ENCODE measurements around the gene STX16. TPM values are rescaled to one million over a fixed set of nuclear protein-coding genes. Genes with fewer than 3 reads are reported as not detected.
"Not testable (repeated sequence)": the region's sequence is repeated elsewhere in the genome, so short reads cannot be mapped to it uniquely, and the experiment has no call there.

The STX16 gene
- total RNA-seq, 2 donors from 2014 or later = 153 to 154 TPM

DNA sequence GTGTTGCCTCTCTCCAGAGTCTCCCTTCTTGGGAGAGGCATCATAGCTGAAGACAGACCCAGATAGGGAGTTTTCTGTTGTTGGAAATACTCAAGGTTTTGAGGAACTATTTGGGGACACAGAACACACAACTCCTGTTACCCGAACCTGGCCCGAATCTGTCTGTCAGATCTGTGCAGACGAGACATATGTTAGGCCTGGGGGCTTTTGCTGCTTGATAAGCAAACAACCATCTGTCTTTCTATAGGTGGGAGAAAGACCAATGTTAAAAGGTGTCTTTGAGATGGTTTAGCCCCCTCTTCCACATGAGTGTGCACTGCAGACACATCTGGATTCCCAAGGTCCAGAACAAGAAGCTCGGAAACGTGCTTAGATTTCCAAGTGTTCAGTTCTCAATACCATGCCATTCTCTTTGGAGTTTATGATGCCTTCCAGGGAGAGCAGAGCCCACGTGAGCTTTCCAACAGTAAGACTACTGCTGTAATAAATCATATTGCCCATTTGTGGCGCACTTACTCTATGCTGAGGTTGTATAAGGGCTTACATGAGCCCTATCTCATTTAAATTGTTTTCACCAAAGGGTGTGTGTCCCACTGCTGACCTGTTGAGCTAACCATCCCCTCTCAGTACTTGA lies 3.8 kb upstream of the STX16 start:
- peaks cover 16% of the 10 kb centered on the region for H3K4me1 Mint-ChIP-seq (ENCODE audit: low read depth)
- no peak overlapping the region for H3K27ac Mint-ChIP-seq
- no peaks in the 10 kb centered on the region for H3K9me3 Mint-ChIP-seq
- DNase-seq (no peak), ATAC-seq (replicated peaks in 1 of 2) (no peak)
- peaks cover 9 to 12% of the 10 kb centered on the region in 2 donors for H3K36me3 Mint-ChIP-seq (ENCODE audit: insufficient read depth in 2 of 2)
- H3K4me3 Mint-ChIP-seq = no peak overlapping the region
- no peaks in the 10 kb centered on the region for H3K27me3 Mint-ChIP-seq (ENCODE audit: low read depth)

DNA sequence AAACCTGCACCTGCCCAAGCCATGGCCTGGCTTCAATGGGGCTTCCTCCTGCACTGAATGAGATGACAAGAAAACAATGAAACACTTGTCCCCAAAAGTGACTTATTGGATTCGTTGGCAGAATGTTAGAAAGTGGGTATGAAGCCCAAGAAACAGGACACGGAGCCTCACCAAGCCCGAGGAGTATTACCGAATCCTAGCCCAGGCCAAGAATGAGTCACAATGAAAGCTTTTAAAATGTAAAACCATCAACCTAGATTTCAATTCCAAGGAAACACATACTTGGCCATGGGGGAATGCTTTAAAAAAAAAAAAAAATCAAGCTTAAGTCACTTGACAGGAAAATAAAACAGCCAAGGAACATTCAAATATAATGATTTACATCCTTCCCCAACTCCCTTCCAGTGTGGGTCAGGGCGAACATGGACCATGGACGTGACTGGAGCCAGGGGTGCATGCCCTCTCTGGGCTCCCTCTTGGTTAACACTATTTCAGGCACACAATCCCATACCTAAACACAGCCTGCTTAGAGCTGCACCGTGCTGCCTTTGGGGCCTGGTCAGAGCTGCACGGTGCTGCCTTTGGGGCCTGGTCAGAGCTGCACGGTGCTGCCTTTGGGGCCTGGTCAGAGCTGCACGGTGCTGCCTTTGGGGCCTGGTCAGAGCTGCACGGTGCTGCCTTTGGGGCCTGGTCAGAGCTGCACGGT lies 3.1 kb upstream of the STX16 start:
- no peak for ATAC-seq (replicated peaks in 1 of 2)
- Mint-ChIP-seq H3K27ac (no peak overlapping the region), H3K9me3 (no peaks in the 10 kb centered on the region), H3K36me3 (ENCODE audit: insufficient read depth in 2 of 2) (peaks cover 12 to 14% of the 10 kb centered on the region in 2 donors), H3K4me3 (no peak overlapping the region), H3K4me1 (ENCODE audit: low read depth) (peaks cover 16% of the 10 kb centered on the region), H3K27me3 (ENCODE audit: low read depth) (no peaks in the 10 kb centered on the region)
- DNase-seq = no peak

DNA sequence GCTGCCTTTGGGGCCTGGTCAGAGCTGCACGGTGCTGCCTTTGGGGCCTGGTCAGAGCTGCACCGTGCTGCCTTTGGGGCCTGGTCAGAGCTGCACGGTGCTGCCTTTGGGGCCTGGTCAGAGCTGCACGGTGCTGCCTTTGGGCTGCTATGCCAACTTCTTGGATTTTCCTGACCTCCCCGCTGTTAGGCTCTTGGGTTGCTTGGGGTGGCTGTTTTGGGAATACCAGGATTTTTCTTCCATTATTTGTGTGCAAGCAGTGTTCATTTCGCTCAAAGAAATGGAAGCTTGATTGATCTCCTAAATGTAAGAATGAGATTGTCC lies 2.6 kb upstream of the STX16 start:
- not testable (repeated sequence) for ATAC-seq (replicated peaks in 1 of 2); DNase-seq; H3K9me3 Mint-ChIP-seq; H3K27me3 Mint-ChIP-seq (ENCODE audit: low read depth); H3K27ac Mint-ChIP-seq
- Mint-ChIP-seq H3K4me3 (peak overlapping the region; percentile 77 to 81), H3K36me3 (ENCODE audit: insufficient read depth in 2 of 2) (peaks cover 13 to 17% of the 10 kb centered on the region in 2 donors), H3K4me1 (ENCODE audit: low read depth) (peaks cover 21% of the 10 kb centered on the region)

DNA sequence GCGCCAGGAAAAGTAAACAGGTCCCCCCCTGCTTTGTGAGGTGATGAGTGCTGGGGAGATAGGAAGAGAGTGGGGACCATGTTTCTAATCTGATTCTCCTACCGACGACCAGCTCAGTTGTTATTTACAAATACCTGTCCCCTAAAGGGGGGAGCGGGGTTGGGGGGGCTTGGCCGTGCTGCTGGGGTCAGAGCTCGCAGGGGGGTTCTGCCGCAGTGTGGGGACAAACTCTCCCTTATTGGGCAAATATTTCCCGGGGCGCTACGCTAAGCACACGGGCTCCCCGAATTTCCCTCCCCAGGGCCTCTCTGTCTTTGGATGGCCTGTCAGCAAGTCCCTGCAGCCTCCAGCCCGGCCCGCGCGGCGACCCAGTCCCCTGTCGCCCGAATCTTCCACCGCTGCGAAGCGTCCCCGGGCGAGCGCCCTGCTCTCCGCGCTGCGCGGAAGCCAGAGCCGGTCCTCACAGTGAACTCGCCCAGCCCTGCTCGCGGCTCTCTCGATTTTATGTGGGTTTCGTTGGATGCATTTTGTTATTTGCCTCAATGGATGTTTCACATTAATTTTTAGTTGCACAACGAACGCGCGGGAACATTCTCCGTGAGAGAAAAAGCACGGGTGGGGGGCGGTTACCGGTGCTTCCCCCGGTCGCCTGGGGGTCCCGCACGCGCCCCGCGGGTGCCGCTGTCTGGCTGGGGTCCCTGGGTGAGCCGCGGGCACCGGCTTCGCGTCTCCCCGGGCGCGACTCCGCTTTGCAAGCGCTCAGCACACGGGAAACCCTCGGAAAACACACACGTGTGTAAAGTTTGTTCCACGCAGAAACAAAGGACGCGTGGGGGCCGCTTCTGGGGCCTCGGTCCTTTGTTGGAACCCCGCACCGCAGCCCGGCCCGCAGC lies 1.5 kb upstream of the STX16 start:
- ATAC-seq (replicated peaks in 1 of 2) = no peak
- Mint-ChIP-seq H3K36me3 (ENCODE audit: insufficient read depth in 2 of 2) (peaks cover 13 to 17% of the 10 kb centered on the region in 2 donors), H3K9me3 (no peaks in the 10 kb centered on the region), H3K27ac (peak overlapping the region; percentile 95), H3K4me3 (peak overlapping the region; percentile 77 to 81), H3K4me1 (ENCODE audit: low read depth) (peaks cover 26% of the 10 kb centered on the region), H3K27me3 (ENCODE audit: low read depth) (no peaks in the 10 kb centered on the region)
- DNase-seq = peak; percentile 50 to 55

DNA sequence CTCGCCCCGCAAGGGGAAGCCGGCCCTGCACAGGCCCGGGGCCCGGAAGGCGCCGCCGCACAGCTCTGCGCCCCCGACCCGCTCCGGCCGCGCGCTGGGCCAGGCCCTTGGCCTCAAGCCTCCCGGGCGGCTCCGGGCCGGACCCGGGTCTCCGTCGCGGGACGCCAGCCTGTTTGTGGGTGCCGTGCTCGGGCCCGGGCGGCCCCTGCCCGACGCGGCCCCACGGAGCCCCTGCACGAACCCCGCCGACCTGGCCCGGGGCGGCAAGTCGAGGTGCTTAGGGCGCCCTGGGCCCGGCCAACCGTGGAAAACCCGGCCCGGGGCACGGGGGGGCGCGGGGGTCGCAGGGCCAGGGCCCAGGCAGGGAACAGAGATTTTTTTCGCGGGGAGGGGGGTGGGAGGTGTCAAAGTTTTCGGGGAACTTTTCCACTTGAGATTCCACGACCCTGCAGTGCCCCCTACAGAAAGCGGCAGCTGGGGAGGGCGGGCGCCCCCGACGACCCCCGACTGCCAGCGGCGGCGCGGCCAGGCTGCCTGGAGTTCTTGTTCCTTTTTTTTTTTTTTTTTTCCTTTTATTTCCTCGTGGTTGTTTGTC lies 805 bp upstream of the STX16 start:
- ATAC-seq (replicated peaks in 1 of 2) = peak; percentile 24 to 30

DNA sequence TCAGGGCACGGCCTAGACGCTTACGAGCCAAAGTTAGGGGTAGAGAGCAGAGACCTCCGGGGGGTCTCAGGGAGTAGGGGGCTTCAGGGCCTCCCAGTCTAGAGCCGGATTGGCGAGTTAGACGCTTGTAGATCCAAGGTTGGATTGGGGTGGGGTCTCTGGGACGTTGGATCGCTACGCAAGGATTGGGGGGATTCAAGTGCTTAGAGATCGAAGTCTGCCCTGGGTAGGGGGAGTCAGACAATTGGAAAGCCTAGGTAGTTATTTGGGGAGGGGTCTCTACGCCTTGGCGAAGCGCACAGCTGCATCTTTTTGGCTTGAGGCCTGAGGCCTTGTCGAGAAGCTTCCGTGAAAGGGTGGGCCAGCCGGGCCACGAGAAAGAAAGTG lies 469 bp downstream of the STX16 start:
- Mint-ChIP-seq H3K9me3 (no peaks in the 10 kb centered on the region), H3K4me1 (ENCODE audit: low read depth) (peaks cover 37% of the 10 kb centered on the region), H3K4me3 (peak overlapping the region; percentile 90 to 96), H3K27ac (peak overlapping the region; percentile 99), H3K36me3 (ENCODE audit: insufficient read depth in 2 of 2) (peaks cover 13 to 19% of the 10 kb centered on the region in 2 donors), H3K27me3 (ENCODE audit: low read depth) (no peaks in the 10 kb centered on the region)
- no peak for DNase-seq
- no peak for ATAC-seq (replicated peaks in 1 of 2)

More for the DNA sequence above, 805 bp upstream of the STX16 start:
- peak; percentile 41 to 59 for DNase-seq
- peaks cover 13 to 17% of the 10 kb centered on the region in 2 donors for H3K36me3 Mint-ChIP-seq (ENCODE audit: insufficient read depth in 2 of 2)
- peak overlapping the region; percentile 99 for H3K27ac Mint-ChIP-seq
- H3K4me1 Mint-ChIP-seq (ENCODE audit: low read depth) = peaks cover 32% of the 10 kb centered on the region
- H3K4me3 Mint-ChIP-seq = peak overlapping the region; percentile 90 to 96
- H3K9me3 Mint-ChIP-seq = no peaks in the 10 kb centered on the region
- no peaks in the 10 kb centered on the region for H3K27me3 Mint-ChIP-seq (ENCODE audit: low read depth)

DNA sequence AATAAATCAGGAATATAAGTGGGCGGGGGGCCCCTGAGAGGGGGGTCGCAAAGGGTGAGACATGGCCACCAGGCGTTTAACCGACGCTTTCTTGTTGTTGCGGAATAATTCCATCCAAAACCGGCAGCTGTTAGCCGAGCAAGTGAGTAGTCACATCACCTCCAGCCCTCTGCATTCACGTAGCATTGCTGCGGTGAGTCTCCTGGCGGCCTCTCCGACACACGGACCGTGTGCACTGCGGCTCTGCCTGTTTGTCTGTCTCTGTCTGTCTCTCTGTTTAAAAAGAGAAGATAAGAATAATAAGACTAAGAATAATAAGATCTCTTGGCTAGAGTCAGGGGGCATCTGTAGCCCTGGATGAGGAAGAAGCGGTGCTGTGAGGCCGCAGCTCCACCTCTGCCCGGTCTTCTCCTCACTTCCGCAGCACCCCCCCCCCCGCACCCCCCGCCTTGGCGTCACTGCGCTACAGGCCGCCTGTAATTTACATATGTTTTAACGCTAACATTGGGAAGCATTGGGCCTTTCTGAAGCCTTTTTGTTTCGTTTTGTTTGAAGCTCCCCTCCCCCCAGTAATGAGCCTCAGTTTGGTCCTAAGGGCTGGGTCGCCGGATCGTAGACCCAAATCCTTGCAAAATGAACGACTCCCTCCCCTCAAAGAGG lies 993 bp downstream of the STX16 start:
- Mint-ChIP-seq H3K4me3 (peak overlapping the region; percentile 90 to 96), H3K27ac (peak overlapping the region; percentile 99), H3K9me3 (no peaks in the 10 kb centered on the region), H3K4me1 (ENCODE audit: low read depth) (peaks cover 42% of the 10 kb centered on the region), H3K27me3 (ENCODE audit: low read depth) (no peaks in the 10 kb centered on the region), H3K36me3 (ENCODE audit: insufficient read depth in 2 of 2) (peaks cover 13 to 19% of the 10 kb centered on the region in 2 donors)
- DNase-seq = peak; percentile 64 to 65
- peak; percentile 58 to 61 for ATAC-seq (replicated peaks in 1 of 2)

DNA sequence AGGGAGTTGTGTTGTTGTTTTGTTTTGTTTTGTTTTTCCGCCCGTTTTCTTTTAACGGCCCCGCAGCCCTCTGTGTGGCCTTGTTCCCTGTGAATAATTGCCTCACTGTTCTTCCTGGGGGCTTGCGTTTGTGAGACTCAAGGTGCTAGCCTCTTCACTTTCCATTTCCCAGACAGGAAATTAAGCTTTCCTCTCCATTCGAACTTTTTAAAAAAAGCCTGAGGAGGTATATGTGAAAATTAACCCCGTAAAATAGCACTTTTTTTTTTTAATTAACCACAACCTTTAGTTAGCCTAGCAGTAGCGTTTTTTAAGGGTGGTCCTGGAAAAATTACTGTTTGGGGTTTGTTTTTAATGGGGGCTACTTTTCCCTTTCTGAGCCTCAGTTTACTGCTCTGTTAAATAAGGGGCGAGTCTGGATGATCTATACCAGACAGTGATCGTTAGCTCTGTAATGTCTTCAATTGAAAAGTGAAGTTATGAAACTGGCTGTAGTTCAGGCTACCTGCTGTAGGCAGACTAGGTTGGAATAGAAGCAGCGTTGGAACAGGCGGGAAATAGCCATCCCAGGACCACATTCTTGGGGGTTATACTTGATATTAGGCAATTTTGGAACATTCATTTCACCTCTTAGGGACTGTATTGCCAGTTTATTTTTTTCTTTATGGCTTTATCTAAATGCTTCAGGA lies 1.7 kb downstream of the STX16 start:
- ATAC-seq (replicated peaks in 1 of 2) = peak in 1 of 2 donors; percentile 7
- H3K4me3 Mint-ChIP-seq = peak overlapping the region; percentile 90 to 96
- DNase-seq = no peak
- H3K4me1 Mint-ChIP-seq (ENCODE audit: low read depth) = peaks cover 49% of the 10 kb centered on the region
- peak overlapping the region; percentile 99 for H3K27ac Mint-ChIP-seq
- H3K36me3 Mint-ChIP-seq (ENCODE audit: insufficient read depth in 2 of 2) = peaks cover 13 to 19% of the 10 kb centered on the region in 2 donors
- no peaks in the 10 kb centered on the region for H3K27me3 Mint-ChIP-seq (ENCODE audit: low read depth)
- no peaks in the 10 kb centered on the region for H3K9me3 Mint-ChIP-seq

DNA sequence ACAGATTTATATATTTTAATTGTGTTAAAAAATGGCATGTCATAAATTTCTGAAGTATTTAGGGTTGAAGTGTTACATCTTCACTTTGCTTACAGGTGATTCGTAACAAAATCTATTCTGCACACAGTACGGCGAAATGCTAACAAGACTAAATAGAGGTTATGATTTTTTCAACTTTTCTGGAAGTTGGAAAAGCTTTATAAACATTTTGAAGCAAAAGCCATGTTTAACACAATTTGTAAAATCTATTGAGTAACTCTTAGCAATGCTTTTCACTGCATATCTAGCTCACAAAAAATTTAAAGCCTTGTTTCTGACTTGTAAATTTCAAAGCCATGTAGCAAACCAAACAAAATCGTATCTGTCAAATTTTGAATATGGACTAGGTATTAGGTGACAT lies 3.3 kb downstream of the STX16 start:
- Mint-ChIP-seq H3K36me3 (ENCODE audit: insufficient read depth in 2 of 2) (peaks cover 13 to 20% of the 10 kb centered on the region in 2 donors), H3K9me3 (no peaks in the 10 kb centered on the region), H3K27me3 (ENCODE audit: low read depth) (no peaks in the 10 kb centered on the region), H3K4me3 (peak overlapping the region; percentile 20 to 49), H3K4me1 (ENCODE audit: low read depth) (peaks cover 58% of the 10 kb centered on the region), H3K27ac (no peak overlapping the region)
- no peak for ATAC-seq (replicated peaks in 1 of 2)
- DNase-seq = no peak

DNA sequence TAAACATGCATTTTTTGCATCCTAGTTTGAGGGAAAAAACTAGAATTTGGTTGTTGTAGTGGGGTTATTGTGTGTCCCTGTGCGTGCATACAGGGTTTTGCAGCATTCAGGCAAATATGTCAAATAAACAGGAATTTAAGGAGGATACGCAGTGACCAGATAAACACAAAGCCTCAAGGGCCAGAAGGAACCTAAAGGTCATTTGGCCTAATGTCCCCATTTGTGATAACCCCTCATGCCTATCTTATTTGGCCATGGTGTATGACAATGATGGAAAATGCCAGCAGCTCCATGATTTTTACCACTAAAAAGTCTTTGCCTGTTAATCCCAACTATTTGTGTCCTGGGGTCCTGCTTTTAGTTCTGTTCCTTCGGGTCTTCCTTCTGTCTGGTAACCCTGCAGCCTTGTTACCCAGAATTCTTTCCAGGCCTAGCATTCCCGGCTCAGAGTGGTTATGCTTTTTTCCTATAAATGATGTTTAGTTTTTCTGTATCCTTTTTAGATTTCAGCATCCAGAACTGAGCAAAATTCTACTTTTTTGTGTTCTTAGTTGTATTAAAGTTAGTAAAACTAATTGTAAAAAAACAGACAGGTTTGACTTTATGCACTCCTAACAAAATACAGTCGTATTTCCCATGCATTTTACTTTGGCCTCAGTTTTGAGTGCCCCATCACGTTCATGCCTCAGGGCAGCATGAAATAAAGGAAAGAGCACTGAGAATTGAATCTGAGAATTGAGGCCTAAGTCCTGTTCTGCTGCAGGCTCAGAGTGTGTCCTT lies 4.4 kb downstream of the STX16 start:
- H3K27me3 Mint-ChIP-seq (ENCODE audit: low read depth) = no peaks in the 10 kb centered on the region

DNA sequence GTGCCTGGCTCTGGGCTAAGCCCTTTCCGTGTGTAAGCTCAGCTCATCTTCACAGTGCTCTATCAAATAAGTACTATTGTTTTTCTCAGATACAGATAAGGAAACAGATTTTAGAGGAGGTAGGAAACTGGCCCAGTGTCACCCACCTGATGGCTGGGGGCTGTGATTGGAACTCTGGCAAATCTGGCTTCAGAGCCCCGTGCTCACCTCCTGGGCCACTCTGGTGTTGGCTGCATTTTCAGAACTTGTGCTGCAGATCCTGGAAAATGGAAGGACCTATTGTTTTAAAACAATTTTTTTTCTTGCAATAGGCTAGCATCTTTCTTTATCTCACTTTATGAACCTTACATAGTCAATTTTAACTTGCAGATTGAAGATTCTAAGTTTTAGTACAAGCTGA lies 5.7 kb downstream of the STX16 start:
- Mint-ChIP-seq H3K36me3 (ENCODE audit: insufficient read depth in 2 of 2) (peaks cover 8 to 11% of the 10 kb centered on the region in 2 donors), H3K27me3 (ENCODE audit: low read depth) (no peaks in the 10 kb centered on the region), H3K4me1 (ENCODE audit: low read depth) (peaks cover 83% of the 10 kb centered on the region), H3K27ac (peak overlapping the region; percentile 59), H3K4me3 (peak overlapping the region; percentile 69 to 71), H3K9me3 (no peaks in the 10 kb centered on the region)
- ATAC-seq (replicated peaks in 1 of 2) (no peak), DNase-seq (no peak)

More for the DNA sequence above, 4.4 kb downstream of the STX16 start:
- no peaks in the 10 kb centered on the region for H3K9me3 Mint-ChIP-seq
- ATAC-seq (replicated peaks in 1 of 2) (no peak), DNase-seq (no peak)
- peaks cover 70% of the 10 kb centered on the region for H3K4me1 Mint-ChIP-seq (ENCODE audit: low read depth)
- H3K27ac Mint-ChIP-seq = peak overlapping the region; percentile 59
- peak overlapping the region; percentile 69 to 71 for H3K4me3 Mint-ChIP-seq
- H3K36me3 Mint-ChIP-seq (ENCODE audit: insufficient read depth in 2 of 2) = peaks cover 13 to 20% of the 10 kb centered on the region in 2 donors

All from activated T-cell treated with anti-CD3 and anti-CD28 coated beads, Interleukin-2, amount 50 U/mL, for 72 hours (primary cell).